ENCODE measurements around the gene RNU1-2. TPM values are rescaled to one million over a fixed set of nuclear protein-coding genes. Genes with fewer than 3 reads are reported as not detected.
"Not testable (repeated sequence)": the region's sequence is repeated elsewhere in the genome, so short reads cannot be mapped to it uniquely, and the experiment has no call there.

Gene RNU1-2
- total RNA-seq, 2 experiments from 2014 or later = 4,982 to 5,937 TPM

DNA sequence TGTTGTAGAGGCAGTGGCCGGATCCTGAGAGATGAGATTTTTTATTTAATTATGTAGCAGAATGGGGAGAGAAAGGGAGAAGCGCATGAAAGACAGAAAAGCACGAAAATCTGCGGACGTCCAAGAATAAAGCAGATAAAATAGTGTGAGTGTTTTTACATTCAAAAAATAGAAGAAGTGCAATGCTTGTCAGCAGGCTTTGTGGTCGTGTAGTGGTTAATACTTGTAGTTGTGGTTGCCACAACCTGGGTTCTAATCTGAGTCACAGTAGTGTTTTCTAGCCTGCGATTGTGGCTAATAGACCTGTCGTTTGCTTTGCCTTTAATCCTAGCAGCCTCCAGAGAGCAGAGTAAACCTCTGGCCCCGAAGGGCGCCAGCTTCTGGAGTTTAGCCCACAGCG, 32.8 kb upstream of the RNU1-2 start:
- H3K9me3 Mint-ChIP-seq; POLR2A ChIA-PET; ATAC-seq (ENCODE audit: poor library complexity); DNase-seq; H3K4me1 ChIP-seq (ENCODE audit: insufficient read depth, low read length); H3K4me3 ChIP-seq (ENCODE audit: low read length); intact Hi-C loops (cut with DNase I, micrococcal nuclease); H3K36me3 Mint-ChIP-seq (ENCODE audit: low read depth); H3K27ac Mint-ChIP-seq; CTCF ChIA-PET; H3K4me1 Mint-ChIP-seq (ENCODE audit: low read depth); H3K4me3 Mint-ChIP-seq; H3K27me3 ChIP-seq (ENCODE audit: control insufficient read depth in 1 of 2, insufficient read depth in 2 of 2, low read length in 2 of 2); H3K27ac ChIP-seq (ENCODE audit: low read depth in 1 of 2, low read length in 2 of 2); H3K9me3 ChIP-seq (ENCODE audit: control insufficient read depth in 1 of 2, insufficient read depth in 1 of 2, low read length in 2 of 2); H3K27me3 Mint-ChIP-seq; H3K36me3 ChIP-seq (ENCODE audit: insufficient read depth, low read length): not testable (repeated sequence)

GRCh38 chr1:16866926-16867707, 28.7 kb upstream of the RNU1-2 start:
- H3K27me3 Mint-ChIP-seq; H3K4me1 ChIP-seq (ENCODE audit: insufficient read depth, low read length); H3K27ac ChIP-seq (ENCODE audit: low read depth in 1 of 2, low read length in 2 of 2); H3K27ac Mint-ChIP-seq; H3K36me3 Mint-ChIP-seq (ENCODE audit: low read depth); DNase-seq; H3K9me3 Mint-ChIP-seq; ATAC-seq (ENCODE audit: poor library complexity); H3K4me1 Mint-ChIP-seq (ENCODE audit: low read depth); H3K9me3 ChIP-seq (ENCODE audit: control insufficient read depth in 1 of 2, insufficient read depth in 1 of 2, low read length in 2 of 2); intact Hi-C loops (cut with DNase I, micrococcal nuclease); H3K36me3 ChIP-seq (ENCODE audit: insufficient read depth, low read length); CTCF ChIA-PET; H3K4me3 Mint-ChIP-seq; POLR2A ChIA-PET; H3K27me3 ChIP-seq (ENCODE audit: control insufficient read depth in 1 of 2, insufficient read depth in 2 of 2, low read length in 2 of 2); H3K4me3 ChIP-seq (ENCODE audit: low read length): not testable (repeated sequence)

DNA sequence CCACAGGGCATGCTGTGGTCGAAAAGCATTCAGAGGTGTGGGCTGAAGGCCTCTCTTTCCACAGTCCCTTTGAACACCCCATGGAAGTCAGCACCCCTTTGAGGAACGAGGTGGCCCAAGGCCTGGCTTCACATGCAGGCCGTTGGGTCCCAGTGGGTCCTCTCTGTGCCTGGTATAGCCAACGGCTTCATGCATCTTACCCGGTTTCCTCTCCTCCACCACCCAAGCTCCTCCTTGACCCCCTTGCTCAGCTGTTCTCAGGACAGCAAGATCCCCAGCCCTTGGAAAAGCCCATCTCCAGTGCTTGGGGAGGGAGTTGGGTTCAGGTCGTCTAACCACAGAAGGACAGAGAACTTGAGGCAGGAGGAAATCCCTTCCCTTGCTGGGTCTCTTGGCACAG, 27.0 kb upstream of the RNU1-2 start:
- H3K9me3 ChIP-seq (ENCODE audit: control insufficient read depth in 1 of 2, insufficient read depth in 1 of 2, low read length in 2 of 2); H3K27ac ChIP-seq (ENCODE audit: low read depth in 1 of 2, low read length in 2 of 2); H3K4me3 ChIP-seq (ENCODE audit: low read length); CTCF ChIA-PET; POLR2A ChIA-PET; H3K36me3 Mint-ChIP-seq (ENCODE audit: low read depth); H3K36me3 ChIP-seq (ENCODE audit: insufficient read depth, low read length); DNase-seq; H3K4me1 Mint-ChIP-seq (ENCODE audit: low read depth); H3K27ac Mint-ChIP-seq; H3K4me3 Mint-ChIP-seq; intact Hi-C loops (cut with DNase I, micrococcal nuclease); H3K9me3 Mint-ChIP-seq; ATAC-seq (ENCODE audit: poor library complexity); H3K27me3 ChIP-seq (ENCODE audit: control insufficient read depth in 1 of 2, insufficient read depth in 2 of 2, low read length in 2 of 2): not testable (repeated sequence)
- peaks cover 12% of the 10 kb centered on the region for H3K27me3 Mint-ChIP-seq
- peaks cover 14% of the 10 kb centered on the region for H3K4me1 ChIP-seq (ENCODE audit: insufficient read depth, low read length)

GRCh38 chr1:16869996-16870395, 25.8 kb upstream of the RNU1-2 start:
- H3K4me1 ChIP-seq (ENCODE audit: insufficient read depth, low read length) = peaks cover 14% of the 10 kb centered on the region
- CTCF ChIA-PET; H3K36me3 ChIP-seq (ENCODE audit: insufficient read depth, low read length); H3K27me3 ChIP-seq (ENCODE audit: control insufficient read depth in 1 of 2, insufficient read depth in 2 of 2, low read length in 2 of 2); H3K4me3 ChIP-seq (ENCODE audit: low read length); ATAC-seq (ENCODE audit: poor library complexity); POLR2A ChIA-PET; intact Hi-C loops (cut with DNase I, micrococcal nuclease); H3K27ac ChIP-seq (ENCODE audit: low read depth in 1 of 2, low read length in 2 of 2); H3K4me1 Mint-ChIP-seq (ENCODE audit: low read depth); DNase-seq; H3K36me3 Mint-ChIP-seq (ENCODE audit: low read depth); H3K27ac Mint-ChIP-seq; H3K9me3 ChIP-seq (ENCODE audit: control insufficient read depth in 1 of 2, insufficient read depth in 1 of 2, low read length in 2 of 2); H3K9me3 Mint-ChIP-seq; H3K4me3 Mint-ChIP-seq: not testable (repeated sequence)
- H3K27me3 Mint-ChIP-seq = peaks cover 14% of the 10 kb centered on the region

DNA sequence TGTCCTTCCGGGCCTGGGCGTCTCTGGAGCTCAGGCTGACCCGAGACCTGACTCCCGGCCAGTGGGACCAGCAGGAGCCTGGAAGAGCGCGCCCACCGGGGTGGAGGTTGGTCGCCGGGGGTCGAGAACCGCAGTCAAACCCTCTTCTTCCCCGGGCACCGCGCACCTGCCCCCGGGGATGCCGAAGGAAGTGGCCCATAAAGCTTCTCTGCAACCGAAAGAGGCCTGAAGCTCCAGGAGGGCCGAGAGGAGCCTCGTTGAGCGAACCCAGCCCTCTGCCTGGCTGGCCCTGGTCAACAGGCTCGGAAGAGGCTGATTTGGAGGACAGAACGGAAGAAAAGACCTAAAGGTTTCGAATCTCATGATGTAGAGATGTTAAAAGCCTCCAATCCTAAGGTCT, 24.6 kb upstream of the RNU1-2 start:
- Mint-ChIP-seq H3K4me3 (peak overlapping the region; percentile 56), H3K4me1 (ENCODE audit: low read depth) (peaks cover 11% of the 10 kb centered on the region), H3K27me3 (peaks cover 24% of the 10 kb centered on the region)
- H3K27me3 ChIP-seq (ENCODE audit: control insufficient read depth in 1 of 2, insufficient read depth in 2 of 2, low read length in 2 of 2); POLR2A ChIA-PET; ATAC-seq (ENCODE audit: poor library complexity); H3K27ac ChIP-seq (ENCODE audit: low read depth in 1 of 2, low read length in 2 of 2); intact Hi-C loops (cut with DNase I, micrococcal nuclease); H3K27ac Mint-ChIP-seq; H3K9me3 ChIP-seq (ENCODE audit: control insufficient read depth in 1 of 2, insufficient read depth in 1 of 2, low read length in 2 of 2); CTCF ChIA-PET; H3K4me3 ChIP-seq (ENCODE audit: low read length); H3K36me3 ChIP-seq (ENCODE audit: insufficient read depth, low read length); H3K9me3 Mint-ChIP-seq; H3K36me3 Mint-ChIP-seq (ENCODE audit: low read depth): not testable (repeated sequence)
- DNase-seq = peak in 1 of 14 experiments; percentile 24
- peaks cover 14% of the 10 kb centered on the region for H3K4me1 ChIP-seq (ENCODE audit: insufficient read depth, low read length)

DNA sequence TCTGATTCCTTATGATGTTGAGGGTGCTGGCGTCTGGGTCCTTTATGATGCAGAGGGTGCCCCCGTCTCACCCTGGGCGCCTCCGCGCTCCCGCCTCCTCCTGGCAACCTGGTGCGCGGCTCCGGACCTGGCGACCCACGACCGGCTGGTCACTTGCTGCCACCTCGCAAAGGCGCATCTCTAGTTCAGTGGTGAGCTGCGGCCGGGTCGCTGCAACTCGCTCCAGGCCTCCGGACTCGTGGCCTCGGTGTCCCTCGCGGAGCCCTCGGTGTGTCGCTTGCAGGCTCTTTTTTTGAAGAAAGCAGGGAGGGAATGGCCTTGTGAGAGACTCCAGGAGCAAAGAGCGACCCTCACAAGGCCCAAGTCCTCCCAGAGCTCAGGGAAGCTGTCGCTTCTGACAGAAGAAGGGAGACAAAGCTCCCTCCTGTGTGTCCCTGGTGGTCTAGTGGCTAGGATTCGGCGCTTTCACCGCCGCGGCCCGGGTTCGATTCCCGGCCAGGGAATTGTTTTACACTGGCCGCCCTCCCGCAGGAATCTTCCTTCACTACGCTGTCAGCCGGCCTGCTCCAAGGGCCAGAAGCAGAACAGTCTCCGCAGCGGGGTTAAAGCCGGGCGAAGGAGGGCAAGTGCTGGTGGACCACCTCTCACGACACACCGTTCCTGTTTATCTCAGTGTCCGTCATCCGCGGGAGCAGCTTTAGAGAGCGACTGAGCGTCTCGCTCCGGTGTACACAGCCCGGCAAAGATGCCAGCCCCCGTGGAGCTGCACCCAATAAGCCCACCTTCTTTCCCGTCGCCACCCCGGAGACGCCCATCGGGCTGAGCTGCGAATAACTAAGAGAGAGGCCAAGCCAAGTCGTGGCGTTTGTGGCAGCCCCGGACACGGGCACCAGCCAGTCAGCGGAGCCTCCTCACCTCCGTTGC, 23.4 kb upstream of the RNU1-2 start:
- H3K9me3 Mint-ChIP-seq; H3K27me3 ChIP-seq (ENCODE audit: control insufficient read depth in 1 of 2, insufficient read depth in 2 of 2, low read length in 2 of 2); CTCF ChIA-PET; POLR2A ChIA-PET; H3K36me3 ChIP-seq (ENCODE audit: insufficient read depth, low read length); H3K27ac ChIP-seq (ENCODE audit: low read depth in 1 of 2, low read length in 2 of 2); H3K9me3 ChIP-seq (ENCODE audit: control insufficient read depth in 1 of 2, insufficient read depth in 1 of 2, low read length in 2 of 2); intact Hi-C loops (cut with DNase I, micrococcal nuclease); H3K36me3 Mint-ChIP-seq (ENCODE audit: low read depth): not testable (repeated sequence)
- peaks cover 11% of the 10 kb centered on the region for H3K4me1 Mint-ChIP-seq (ENCODE audit: low read depth)
- Histone ChIP-seq H3K4me3 (ENCODE audit: low read length) (peak overlapping the region; percentile 45), H3K4me1 (ENCODE audit: insufficient read depth, low read length) (peaks cover 14% of the 10 kb centered on the region)
- H3K4me3 Mint-ChIP-seq = peak overlapping the region; percentile 86
- peaks cover 33% of the 10 kb centered on the region for H3K27me3 Mint-ChIP-seq
- DNase-seq = peak in 8 of 14 experiments; percentile 19 to 49 (median 36)
- H3K27ac Mint-ChIP-seq = peak overlapping the region; percentile 65
- peak; percentile 57 for ATAC-seq (ENCODE audit: poor library complexity)

Data from CD4-positive, alpha-beta T cell (primary cell).